Ovary (tissue), 9 donors: ENCODE data around the gene FOS. TPM values are rescaled to one million over a fixed set of nuclear protein-coding genes. Genes with fewer than 3 reads are reported as not detected.
"Not testable (repeated sequence)": the region's sequence is repeated elsewhere in the genome, so short reads cannot be mapped to it uniquely, and the experiment has no call there.

Experiments
- DNase-seq, 5 donors: peaks; one replicate each; pipeline ENCODE4 v3.0.0-alpha.2; 2019 to 2020
- H3K27ac ChIP-seq, 2 donors: fragments of 200-600 bp; one replicate each; pipeline versions ENCODE4 v1.5.1 to v1.8.0; 2019 to 2022
- H3K27me3 ChIP-seq: fragments of 200-600 bp; one replicate; pipeline ENCODE4 v1.8.0; 2022
- H3K36me3 ChIP-seq: fragments of 200-600 bp; sonication (generic); one replicate; pipeline ENCODE4 v1.5.1; 2019
- H3K4me1 ChIP-seq: one replicate; pipeline ENCODE4 v1.8.1; 2013; ENCODE audit warnings: mild to moderate bottlenecking, moderate library complexity; ENCODE audit not compliant: insufficient read depth
- H3K4me3 ChIP-seq: fragments of 200-600 bp; sonication (generic); one replicate; pipeline ENCODE4 v1.5.1; 2017
- H3K9me3 ChIP-seq, 2 donors: fragments of 200-600 bp in 1 of 2; sonication (generic) in 1 of 2; one replicate each; pipeline versions ENCODE4 v1.5.1 to v1.8.1; 2013 to 2019; ENCODE audit warnings: mild to moderate bottlenecking in 1 of 2, moderate library complexity in 1 of 2
- CTCF ChIP-seq, 3 donors: fragments of 450-650 bp in 2 of 3; fragments of 200-600 bp in 1 of 3; IDR thresholded peaks; one replicate each; pipeline versions ENCODE4 v1.5.1 to v1.8.0; 2016 to 2022; ENCODE audit warnings: antibody characterized with exemption in 3 of 3, mild to moderate bottlenecking in 1 of 3
- EP300 ChIP-seq: sonication (generic); formaldehyde crosslinking; IDR thresholded peaks from one replicate; pipeline ENCODE4 v1.6.1; 2017; ENCODE audit warnings: antibody characterized with exemption
- POLR2A ChIP-seq: fragments of 450-650 bp; IDR thresholded peaks from one replicate; pipeline ENCODE4 v1.6.1; 2017; ENCODE audit warnings: antibody characterized with exemption, mild to moderate bottlenecking, moderate library complexity
- WGBS, 3 donors: extraction: QIAGEN DNeasy Blood & Tissue Kit in 1 of 3; methylation state at CpG; one replicate each; pipeline versions ENCODE4 v1.1.5 to v1.1.7; 2013 to 2017; 5-methylcytosine and 5-hydroxymethylcytosine counted together
- intact Hi-C, 4 donors: fragments of 100-400 bp; cut with DNase I; formaldehyde crosslinking; loops; one replicate each; pipeline versions ENCODE4 v1.11.0 to v1.15.1; 2022 to 2023
- polyA plus RNA-seq, 2 donors: library from polyadenylated mRNA; stranded (reverse); fragments of 200-250 nt in 1 of 2; fragments of 350-450 nt in 1 of 2; fragmentation: Illumina TruSeq in 1 of 2; extraction: RNeasy Lipid Tissue Mini Kit (QIAGEN cat#74804) in 1 of 2; gene quantifications; one replicate each; pipeline ENCODE4 v1.2.3, GENCODE V29; 2013 to 2014
- total RNA-seq, 7 donors: library from RNA; depleted of rRNA in 2 of 7; stranded (reverse); fragments of >200 nt in 2 of 7; fragmentation: NEBNext Ultra II Directional in 3 of 7; extraction: Animal tissue kit (Norgen Biotek cat#: 25700) in 3 of 7; gene quantifications; one replicate each; pipeline versions ENCODE4 v1.1.0 to v1.2.4, GENCODE V29; 2016 to 2023
- donor health status: DM: no; HTN: no; CAD: no; lungs with moderate emphysema.
- donor health status: DM: no; HTN: no; CAD: no.
- donor health status: Bipolar disorder and iron deficiency.
- donor health status: DM: yes; HTN: yes; CAD: no.
- donor health status: DM: no; HTN: no; CAD: no.
- donor health status: DM: yes; HTN: yes; CAD: no.

The FOS gene
- total and polyA plus RNA-seq, 9 donors, result 115 to 2,019 (median 178) TPM

- Histone ChIP-seq H3K27me3 (no peaks in the 10 kb centered on the region), H3K9me3 (no peaks in the 10 kb centered on the region), H3K27ac (no peak overlapping the region), H3K4me3 (peak overlapping the region; percentile 80), H3K4me1 (peaks cover 4% of the 10 kb centered on the region), H3K36me3 (peaks cover 3% of the 10 kb centered on the region)
- intact Hi-C loops, result no loop called here
- DNase-seq, result peak in 1 of 5 donors; percentile 71
- WGBS, 3 donors, result 89 to 93% (median 89%) methylated on average over 4 of the region's 4 CpGs
- peak; percentile 9 for TF ChIP-seq EP300
- peak; percentile 26 for TF ChIP-seq POLR2A
- TF ChIP-seq CTCF (IDR thresholded peaks at IDR 0.05), result no peak
These were observed 3.5 kb downstream of the FOS start for GRCh38 chr14:75282170-75282554.

- DNase-seq, result peak in 2 of 5 donors; percentile 49 to 87
- H3K27ac ChIP-seq, H3K36me3 ChIP-seq, H3K4me3 ChIP-seq, H3K9me3 ChIP-seq, intact Hi-C loops, H3K4me1 ChIP-seq, H3K27me3 ChIP-seq: not testable (repeated sequence)
- TF ChIP-seq POLR2A, result peak; percentile 11
- 89 to 94% (median 90%) methylated on average over 18 of the region's 18 CpGs for WGBS, 3 donors
These were observed 4.0 kb downstream of the FOS start for GRCh38 chr14:75282555-75283161.

GRCh38 chr14:75283162-75283832, 4.7 kb downstream of the FOS start:
- DNase-seq, result peak in 1 of 5 donors; percentile 76
- no peak overlapping the region for H3K4me3 ChIP-seq
- no peaks in the 10 kb centered on the region for H3K27me3 ChIP-seq
- peaks cover 4% of the 10 kb centered on the region for H3K4me1 ChIP-seq
- TF ChIP-seq POLR2A, result peak; percentile 22
- TF ChIP-seq EP300, result no peak
- WGBS, 3 donors, result 67 to 75% (median 70%) methylated on average over 13 of the region's 13 CpGs
- H3K9me3 ChIP-seq, result no peaks in the 10 kb centered on the region
- no peak overlapping the region for H3K27ac ChIP-seq
- intact Hi-C loops, result no loop called here
- H3K36me3 ChIP-seq, result peaks cover 3% of the 10 kb centered on the region

GRCh38 chr14:75283833-75284563, 5.4 kb downstream of the FOS start:
- peak in 1 of 5 donors; percentile 73 for DNase-seq
- Histone ChIP-seq H3K27ac (no peak overlapping the region), H3K27me3 (no peaks in the 10 kb centered on the region), H3K4me3 (no peak overlapping the region), H3K4me1 (peaks cover 4% of the 10 kb centered on the region), H3K36me3 (peaks cover 3% of the 10 kb centered on the region), H3K9me3 (no peaks in the 10 kb centered on the region)
- TF ChIP-seq POLR2A (no peak), EP300 (no peak), CTCF (IDR thresholded peaks at IDR 0.05) (no peak)
- intact Hi-C loops, result no loop called here
- WGBS, 3 donors, result 79 to 83% (median 79%) methylated on average over 5 of the region's 5 CpGs

GRCh38 chr14:75285331-75285730, 6.7 kb downstream of the FOS start:
- Histone ChIP-seq H3K27me3 (no peaks in the 10 kb centered on the region), H3K27ac (no peak overlapping the region), H3K9me3 (no peaks in the 10 kb centered on the region), H3K4me3 (no peak overlapping the region), H3K36me3 (peaks cover under 1% of the 10 kb centered on the region), H3K4me1 (peaks cover under 1% of the 10 kb centered on the region)
- TF ChIP-seq CTCF (IDR thresholded peaks at IDR 0.05) (no peak), EP300 (no peak), POLR2A (no peak)
- DNase-seq, result no peak
- intact Hi-C loops, result no loop called here
